HG03571 (cell line): ENCODE results near the gene DTX4.
A peak's percentile ranks its signal among the peaks of the same experiment; 100 is the strongest.

Experiments
- ATAC-seq: cut with Tn5 transposase; IDR thresholded peaks from one replicate; pipeline ENCODE4 v1.9.1; 2021; ENCODE audit not compliant: unreplicated experiment

The DTX4 gene

GRCh38 chr11:59172345-59173079 lies 580 bp downstream of the DTX4 start:
- peak; percentile 30 for ATAC-seq

- no peak for ATAC-seq
Measured at GRCh38 chr11:59173080-59173963, 1.4 kb downstream of the DTX4 start.

- ATAC-seq, result no peak
Measured at GRCh38 chr11:59173964-59174663, 2.2 kb downstream of the DTX4 start.

GRCh38 chr11:59174664-59175033 lies 2.7 kb downstream of the DTX4 start:
- ATAC-seq, result no peak

- ATAC-seq, result no peak
Measured at GRCh38 chr11:59175091-59175501, 3.2 kb downstream of the DTX4 start.

DNA sequence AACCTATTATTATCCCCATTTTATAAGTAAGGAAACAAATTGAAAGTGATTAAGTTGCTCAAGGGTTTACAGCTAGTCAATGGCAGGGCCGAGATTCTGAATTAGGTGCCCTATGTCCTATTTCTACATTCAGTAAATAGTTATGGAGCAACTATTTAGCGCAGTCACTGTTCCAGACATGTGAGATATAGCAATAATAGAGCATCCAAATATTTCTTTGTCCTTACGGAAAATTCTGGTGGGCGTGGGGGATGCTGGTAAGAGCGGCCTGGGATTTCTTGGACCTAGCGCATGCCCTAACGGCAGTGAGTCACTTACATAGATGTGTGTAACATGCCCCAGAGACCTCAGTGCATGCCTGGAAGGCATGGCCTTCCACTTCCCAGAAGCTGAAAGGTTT lies 4.4 kb downstream of the DTX4 start:
- ATAC-seq, result no peak

DNA sequence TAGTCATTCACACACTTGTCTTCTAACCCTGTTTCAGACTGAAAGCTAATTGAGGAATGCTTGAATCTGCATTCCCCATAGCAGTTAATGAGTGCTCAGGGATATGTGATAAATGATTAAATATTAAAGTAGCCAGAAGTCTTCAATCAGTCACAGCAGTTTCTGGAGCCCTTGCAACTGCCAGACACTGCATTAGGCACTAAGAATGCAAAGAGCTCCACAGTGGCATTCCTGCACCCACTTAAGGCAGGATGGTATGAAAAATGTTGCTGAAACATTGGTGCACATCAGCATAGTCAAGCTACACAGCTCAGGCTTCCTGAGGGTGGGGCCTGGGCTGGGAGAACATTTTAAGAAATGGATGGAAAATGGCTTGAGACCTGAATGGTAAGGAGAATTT lies 6.5 kb downstream of the DTX4 start:
- no peak for ATAC-seq

DNA sequence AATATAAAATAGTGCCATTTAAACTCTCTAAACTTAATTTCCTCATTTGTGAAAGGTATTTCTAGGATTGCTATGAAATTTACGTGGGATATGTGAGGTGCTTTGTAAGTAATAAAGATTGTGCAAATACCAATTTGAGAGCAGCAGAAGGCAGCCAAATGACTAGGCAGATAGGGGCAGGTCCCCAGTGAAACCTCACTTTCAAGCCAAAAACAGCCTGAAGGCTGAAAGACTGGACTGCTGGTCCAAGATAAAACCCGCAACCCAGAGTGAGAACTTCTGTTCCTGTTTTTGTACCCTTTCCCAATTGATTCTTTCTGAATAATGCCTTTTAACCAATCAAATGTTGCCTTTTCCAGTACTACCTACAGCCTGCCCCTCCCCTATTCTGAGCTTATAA lies 7.2 kb downstream of the DTX4 start:
- no peak for ATAC-seq

DNA sequence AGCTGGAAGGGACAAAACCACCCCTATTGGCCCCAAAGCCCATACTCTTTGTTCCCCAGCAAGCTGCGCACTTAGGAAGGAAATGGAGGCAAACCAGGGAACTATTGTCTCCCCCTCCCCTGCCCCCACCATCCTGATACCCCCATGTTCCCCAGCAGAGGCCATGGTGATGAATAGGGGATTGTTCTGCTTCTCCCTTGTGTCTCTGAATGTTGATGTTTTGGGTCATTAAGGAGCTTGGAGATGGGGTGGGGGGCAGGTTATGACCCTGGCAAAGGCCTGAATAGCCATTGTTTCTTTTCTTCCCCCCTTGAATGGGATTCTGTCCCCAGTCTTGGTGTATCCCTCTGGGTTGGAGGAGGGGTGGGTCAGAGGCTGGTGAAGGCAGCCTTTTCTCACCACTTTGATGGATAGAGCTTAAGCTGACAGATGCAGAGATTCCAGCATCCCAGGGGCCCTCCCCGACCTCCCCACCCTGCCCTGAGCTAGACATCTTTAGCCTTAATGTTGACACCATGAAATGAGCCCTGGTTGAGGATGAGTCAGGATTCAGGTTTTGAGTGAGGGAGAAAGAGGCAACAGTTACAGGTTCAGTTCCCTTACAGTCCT lies 8.3 kb downstream of the DTX4 start:
- ATAC-seq, result no peak

- no peak for ATAC-seq
Measured at GRCh38 chr11:59180907-59181306, 9.0 kb downstream of the DTX4 start.

- no peak for ATAC-seq
Measured at GRCh38 chr11:59181746-59182456, 10.0 kb downstream of the DTX4 start.

DNA sequence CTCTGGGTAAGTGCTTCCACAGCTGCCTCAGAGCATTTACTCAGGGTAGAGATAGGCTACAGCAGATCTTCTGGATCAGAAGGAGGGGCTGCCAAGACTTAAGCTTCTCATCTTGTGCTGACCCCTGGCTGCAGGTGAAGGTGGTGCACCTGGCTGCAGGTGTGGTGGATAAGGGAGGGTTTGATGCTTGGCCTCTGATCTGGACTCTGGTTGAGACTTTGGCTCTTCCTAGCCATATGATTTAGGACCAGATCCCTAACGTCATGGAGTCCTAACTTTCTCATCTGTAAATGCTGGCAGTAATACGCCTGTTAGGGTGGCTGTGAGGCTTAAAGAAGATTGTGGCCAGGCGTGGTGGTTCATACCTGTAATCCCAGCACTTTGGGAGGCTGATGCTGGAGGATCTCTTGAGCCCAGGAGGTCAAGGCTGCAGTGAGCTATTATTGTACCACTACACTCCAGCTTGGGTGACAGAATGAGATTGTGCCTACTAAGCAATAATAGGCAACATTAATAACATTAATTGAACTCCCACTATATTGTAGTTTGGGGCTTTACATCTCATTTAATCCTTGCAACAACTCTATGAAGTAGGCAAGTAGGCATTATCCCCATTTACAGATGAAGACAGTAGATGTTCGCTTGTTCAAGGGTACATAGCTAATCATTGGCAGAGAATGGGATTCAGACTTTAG lies 10.7 kb downstream of the DTX4 start:
- ATAC-seq, result no peak

GRCh38 chr11:59183771-59184170 lies 11.8 kb downstream of the DTX4 start:
- ATAC-seq, result no peak

GRCh38 chr11:59184691-59185339 lies 12.9 kb downstream of the DTX4 start:
- no peak for ATAC-seq

DNA sequence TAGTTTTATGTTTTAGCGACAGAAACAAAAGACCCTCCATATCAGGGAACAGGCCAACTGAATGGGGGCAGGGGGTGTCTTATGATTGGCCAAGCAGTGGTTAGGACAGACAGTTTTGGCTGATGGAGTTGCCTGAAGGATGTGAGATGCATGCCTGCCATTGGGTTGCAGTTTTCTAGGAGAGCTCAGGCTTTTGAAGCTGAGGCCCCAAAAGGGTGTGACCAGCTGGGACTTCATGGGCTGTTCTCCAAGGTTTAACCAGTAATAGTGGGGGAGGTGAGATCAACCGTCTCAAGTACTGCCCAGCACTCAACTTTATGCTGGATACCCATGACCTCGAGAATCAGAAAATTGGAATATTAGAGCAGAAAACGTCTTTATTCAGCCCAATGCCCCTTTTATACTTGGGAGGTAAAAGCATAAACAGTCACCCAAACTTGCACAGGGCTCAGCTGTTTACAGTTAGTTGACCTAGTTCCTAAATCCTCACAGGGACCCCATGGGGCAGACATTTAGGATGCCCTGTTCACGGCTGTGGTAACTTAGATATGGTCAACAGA lies 13.5 kb downstream of the DTX4 start:
- ATAC-seq, result no peak

- ATAC-seq, result peak; percentile 72
Measured at GRCh38 chr11:59186130-59186594, 14.2 kb downstream of the DTX4 start.

DNA sequence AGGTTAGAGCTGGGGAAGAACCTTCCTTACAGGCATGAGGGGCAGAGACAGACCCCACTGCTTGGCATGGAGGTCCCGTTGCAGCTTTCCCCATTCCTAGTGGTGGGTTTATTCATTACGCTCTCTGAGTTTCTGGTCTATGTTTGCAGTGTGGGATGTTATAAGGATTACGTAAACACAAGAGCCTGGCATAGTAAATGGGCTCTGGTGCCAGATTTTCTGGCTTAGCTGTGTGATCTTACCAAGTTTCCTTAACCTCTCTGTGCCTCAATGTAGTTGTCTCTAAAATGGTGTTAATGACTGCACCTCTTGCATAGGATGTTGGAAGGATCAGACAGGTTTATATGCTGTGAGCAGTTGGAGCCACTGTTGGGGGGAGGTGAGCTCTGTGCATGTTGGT lies 15.1 kb downstream of the DTX4 start:
- no peak for ATAC-seq

DNA sequence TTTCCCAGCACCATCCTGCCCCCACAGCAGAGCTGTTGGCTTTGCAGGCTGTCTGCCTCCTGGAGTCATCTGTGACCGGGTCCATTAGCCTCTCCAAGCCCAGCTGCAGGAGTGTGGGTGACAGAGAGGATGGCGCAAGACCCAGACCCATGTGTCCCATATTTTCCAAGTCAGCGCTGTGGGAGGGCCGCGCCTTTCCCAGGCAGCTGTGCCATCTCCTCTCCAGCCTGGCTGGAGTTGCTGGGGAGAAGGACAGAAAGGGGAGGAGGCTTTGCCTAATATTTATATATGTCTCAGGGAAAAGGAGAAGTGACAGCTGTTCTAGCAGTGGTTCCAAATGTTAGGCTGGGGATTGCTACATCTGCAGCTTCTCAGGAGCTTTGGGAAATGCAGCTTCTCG lies 15.7 kb downstream of the DTX4 start:
- ATAC-seq, result no peak

DNA sequence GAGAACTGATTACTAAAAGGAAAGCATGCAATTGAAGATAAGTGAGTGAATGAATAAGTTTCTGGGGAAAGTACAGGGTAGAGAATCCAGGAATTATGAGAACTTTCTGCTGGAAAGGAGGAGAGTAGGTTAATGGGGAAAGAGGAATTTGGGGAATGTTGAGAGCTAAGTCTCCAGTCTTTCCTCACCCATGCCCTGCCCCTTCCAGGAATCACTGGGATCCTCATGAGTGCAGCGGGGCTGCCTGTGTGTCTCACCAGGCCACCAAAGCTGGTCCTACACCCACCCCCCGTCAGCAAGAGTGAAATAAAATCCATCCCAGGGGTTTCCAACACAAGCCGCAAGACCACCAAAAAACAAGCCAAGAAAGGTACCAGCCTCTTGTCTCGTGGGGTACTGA lies 17.0 kb downstream of the DTX4 start:
- no peak for ATAC-seq
